RCC 7860 (cell line): Measurements from ENCODE around the gene AKT1S1.

Experiments used
- DNase-seq: peaks from one replicate; pipeline ENCODE4 v3.0.0-alpha.2; 2015; ENCODE audit warnings: low spot score
- FAIRE-seq: peaks from 2 replicates; lab custom pipeline; 2012; peaks lifted over from hg19 to GRCh38; lab: Jason Lieb, UNC

Gene AKT1S1

DNA sequence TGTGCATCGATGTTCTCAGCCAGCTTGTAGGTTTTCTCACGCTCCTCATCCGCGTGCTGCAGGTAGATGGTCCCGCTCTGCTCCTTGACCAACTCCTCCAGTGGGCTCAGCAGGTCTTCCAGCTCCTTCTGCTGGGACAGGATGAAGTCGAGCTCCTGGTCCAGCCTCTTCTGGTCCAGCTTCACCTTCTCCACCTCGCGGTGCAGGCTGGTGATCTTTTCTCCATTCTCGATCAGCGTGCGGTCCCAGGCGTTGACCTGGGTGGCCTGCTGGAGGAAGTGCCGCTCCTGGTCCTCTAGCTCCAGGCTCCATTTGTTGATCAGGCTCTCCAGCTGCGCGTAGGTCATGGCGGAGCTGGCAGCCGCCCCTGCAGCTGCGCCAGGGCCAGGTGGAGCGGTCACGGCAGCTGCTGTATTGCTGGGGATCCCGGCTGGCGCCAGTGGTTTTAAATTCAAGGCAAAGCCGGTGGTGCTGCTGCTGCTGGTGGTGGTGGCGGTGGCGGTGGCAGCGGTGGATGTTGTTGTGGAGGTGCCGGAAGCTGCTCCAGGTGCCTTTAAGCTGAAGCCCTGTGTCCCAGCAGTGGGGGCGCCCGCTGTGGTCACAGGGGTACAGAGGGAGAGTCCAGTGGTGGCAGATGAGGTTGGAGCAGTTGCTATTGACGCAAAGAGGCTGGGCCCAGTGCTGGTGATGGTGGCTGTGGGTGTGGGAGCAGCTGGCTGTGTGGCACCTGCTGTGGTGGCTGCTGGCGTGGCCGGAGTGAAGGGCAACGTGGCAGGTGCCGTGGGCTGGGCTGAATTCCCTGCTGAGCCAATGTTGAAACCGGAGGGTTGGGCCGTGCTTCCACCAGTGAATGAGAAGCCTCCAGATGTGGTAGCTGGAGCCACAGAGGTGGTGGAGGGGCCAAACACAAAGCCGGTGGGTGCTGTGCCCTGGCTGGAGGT lies 31.6 kb upstream of the AKT1S1 start:
- FAIRE-seq, result no peak
- DNase-seq, result no peak

DNA sequence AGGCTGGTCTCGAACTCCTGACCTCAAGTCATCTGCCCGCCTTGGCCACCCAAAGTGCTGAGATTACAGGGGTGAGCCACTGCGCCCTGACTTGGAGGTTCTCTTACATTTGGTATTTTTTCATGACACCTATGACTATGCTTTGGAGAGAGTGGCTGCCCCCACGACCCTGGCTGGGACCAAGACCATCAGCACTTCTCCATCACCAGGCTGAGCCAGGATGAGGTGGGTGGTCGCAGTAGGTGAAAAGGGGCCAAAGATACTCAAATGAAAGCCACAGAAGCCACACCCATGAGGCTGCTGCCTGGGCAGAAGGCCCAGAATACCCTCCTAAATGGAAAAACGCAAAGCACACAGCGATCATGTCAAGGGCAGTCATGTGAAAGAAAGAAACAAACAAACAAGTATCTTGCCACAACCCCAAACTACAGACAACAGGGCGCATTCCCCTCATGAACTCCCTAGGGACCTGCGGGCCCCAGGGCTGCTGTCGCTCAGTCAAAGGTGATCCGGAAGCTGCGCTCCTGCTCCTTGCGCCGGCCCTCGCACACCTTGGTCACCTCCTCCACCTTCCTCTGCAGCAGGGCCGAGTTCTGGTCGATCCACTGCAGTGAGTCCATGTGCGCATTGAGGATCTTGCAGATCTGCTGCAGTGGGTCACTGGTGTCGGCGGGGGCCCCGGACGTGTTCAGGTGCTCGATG lies 30.7 kb upstream of the AKT1S1 start:
- DNase-seq (no peak), FAIRE-seq (no peak)

DNA sequence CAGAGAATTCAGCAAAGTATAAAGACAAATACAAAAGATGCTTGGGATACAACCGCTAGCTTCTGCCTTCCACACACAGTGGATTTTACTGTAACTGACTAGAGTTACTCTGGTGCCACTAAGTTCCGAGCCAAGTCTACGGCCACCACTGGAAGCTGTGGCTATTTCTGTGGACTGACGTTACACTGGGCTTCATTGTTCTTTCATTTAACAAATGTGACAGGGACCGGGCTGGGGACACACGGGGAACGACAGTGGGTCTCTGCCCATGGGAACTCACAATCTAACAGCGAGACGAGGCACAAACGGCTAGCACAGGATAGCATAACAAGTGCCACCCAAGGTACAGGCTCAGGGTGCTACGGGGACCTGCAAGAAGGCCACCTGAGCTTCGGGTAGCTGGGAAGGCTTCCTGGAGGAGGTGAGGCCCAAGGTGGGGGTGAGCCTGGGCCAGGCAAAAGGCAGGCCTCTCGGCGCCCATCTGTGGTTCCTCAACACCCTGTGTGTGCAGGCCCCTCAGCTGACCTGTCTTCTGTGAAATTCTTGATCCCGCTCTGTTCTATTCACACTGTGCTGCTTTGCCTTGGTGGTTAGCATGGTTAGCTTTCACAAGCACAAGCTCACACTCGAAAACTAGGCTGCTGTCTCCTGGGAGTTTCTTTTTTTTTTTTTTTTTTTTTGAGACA lies 29.9 kb upstream of the AKT1S1 start:
- FAIRE-seq (no peak), DNase-seq (no peak)

DNA sequence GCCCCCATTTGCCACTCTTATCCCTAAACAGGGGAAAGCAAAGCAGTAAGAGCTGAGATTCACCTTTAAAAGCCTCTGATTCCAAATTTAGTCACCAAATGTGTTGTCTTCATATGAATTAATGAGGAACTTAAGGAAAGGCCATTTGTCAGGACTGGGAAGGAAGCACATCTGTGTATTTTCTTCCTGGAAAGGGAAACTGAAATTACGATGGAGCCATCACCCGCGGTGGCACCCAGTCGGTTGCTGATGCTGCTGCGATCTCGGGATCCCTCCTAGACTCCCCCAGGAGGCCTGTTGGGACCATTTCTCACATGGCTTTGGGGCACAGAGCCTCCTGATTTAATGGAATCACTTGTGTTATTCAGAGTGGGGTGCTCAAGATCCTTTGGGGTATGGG lies 27.0 kb upstream of the AKT1S1 start:
- FAIRE-seq (no peak), DNase-seq (no peak)

DNA sequence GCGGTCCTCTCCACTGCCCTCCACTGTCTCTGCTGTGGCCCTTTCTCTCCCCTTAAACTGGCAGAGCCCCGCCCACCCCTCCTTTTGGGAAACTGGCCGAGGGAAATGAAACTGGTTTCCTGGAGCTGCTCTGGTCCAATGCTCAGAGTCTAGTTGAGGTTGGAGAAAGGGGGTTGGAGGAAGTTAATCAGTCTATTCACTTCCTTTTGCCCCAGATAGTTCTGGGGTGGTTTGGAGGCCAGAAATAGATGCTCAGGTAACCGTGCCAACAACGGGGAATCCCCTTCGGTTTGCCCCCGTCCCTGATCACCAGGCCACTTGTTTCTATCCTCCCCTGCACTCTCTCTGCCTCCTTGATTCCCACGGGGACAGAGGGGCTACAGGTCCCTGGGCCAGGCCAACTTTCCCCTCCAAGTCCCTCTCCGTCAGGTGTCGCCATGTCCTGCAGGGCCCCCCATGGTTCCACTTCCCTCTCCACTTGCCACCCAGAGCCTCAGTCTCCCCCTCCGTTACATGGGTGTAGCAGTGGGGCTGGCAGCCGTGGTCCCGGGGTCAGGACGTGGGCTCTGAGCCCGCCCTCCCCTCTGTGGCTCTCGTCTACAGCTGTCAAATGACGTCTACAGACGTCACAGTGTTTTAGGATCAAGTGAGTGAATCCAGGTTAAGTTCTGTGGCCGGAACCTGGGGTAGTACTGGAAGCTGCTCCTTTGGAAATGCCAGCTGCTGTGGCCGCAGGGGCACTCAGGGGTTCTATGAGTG lies 19.9 kb upstream of the AKT1S1 start, which contains the start of gene IL4I1:
TSS of gene IL4I1 (minus strand) at position 25 of the 759 bp plus-strand sequence. CDS start 727 bp downstream, outside the sequence.
- DNase-seq (peak; percentile 87), FAIRE-seq (peak; percentile 83)

DNA sequence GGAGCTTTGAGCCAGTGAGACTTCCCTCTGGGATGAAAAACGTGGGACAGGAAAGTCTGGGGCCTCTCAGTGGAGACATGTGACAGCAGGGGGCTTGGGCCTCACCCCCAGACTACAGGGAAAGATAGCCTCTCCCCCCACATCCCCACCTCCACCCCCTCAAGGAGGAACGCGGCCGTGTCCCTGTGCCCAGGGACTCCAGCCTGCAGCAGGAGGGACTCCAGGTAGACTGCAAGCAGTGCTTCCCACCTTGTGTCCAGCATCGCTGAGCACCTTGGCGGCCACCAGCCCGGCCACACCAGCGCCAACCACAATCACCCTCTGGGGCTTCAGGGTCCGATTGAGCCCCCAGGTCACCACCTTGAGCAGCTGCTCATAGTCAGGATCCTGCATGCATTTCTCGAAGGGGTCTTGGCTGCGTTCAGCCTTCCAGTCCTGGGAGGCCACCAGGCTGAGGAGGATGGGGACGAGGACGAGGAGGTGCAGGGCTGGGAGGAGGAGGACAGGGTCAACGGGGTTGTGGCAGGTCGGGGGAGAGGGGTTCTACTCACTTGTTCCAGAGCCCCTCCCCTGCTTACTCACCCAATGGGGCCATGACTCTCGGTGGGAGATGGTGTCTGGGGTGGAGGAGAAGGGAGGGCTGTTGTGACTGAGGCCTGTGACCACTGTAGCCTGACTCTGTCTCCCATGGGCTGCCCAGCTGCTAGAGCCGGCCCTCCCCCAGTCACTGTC lies 18.6 kb upstream of the AKT1S1 start:
- FAIRE-seq, result no peak
- no peak for DNase-seq

DNA sequence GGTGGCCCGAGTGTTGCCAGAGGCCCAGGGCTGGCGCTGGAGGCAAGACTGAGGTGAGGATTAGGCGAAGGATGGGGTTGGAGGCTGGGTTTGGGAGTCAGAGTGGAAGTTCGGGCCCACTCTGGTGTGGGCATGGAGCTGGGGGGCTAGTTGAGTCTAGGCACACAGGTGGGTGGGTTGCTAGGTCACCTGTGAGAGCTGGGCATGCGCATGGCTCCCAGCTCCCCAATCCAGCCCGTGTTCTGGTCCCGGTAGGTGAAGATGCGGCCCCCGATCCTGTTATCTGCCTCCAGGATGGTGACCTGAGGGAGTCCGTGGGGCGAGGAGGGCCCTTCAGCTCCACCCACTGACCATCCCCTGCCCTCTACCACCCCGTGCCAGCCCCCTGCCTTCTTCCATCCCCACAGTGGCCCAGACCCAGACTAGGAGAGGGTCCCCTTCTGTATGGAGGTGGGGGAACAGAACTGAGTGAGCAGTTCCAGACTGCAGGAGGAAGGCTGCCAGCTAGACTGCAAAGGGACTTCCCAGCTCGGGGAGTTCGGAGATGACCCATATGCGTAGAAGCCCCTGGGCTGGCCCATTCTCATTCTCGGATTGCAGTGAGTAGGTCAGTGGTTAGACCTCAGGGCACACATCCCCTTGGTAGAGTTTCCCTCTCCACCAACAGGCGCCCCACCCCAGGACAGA lies 17.9 kb upstream of the AKT1S1 start:
- DNase-seq (no peak), FAIRE-seq (no peak)

DNA sequence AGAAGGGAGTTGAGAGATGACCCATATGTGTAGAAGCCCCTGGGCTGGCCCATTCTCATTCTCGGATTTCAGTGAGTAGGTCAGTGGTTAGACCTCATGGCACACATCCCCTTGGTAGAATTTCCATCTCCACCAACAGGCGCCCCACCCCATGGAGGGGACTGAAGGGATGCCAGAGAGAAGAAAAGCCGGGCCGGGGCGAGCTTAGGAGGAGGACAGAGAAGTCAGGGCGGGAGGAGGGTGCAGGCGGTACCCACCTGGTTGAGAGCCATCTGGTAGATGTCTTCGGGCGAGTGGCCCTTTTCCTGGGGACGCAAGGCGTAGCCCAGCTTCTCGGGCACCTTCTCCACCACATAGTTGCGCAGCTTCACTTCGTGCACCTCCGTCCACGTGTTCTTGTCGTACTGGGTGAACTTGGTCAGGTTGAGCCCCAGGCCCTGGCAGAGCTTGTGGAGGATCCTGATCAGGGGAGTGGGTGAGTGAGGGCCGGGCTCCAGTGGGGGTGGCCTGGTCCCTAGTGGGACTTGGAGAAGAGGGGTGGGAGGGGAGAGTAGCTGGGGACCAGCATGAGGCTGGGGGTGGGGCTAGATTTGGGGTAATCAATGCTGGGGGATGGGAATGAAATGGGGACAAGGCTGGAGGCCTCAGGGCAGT lies 17.0 kb upstream of the AKT1S1 start:
- DNase-seq, result no peak
- no peak for FAIRE-seq

DNA sequence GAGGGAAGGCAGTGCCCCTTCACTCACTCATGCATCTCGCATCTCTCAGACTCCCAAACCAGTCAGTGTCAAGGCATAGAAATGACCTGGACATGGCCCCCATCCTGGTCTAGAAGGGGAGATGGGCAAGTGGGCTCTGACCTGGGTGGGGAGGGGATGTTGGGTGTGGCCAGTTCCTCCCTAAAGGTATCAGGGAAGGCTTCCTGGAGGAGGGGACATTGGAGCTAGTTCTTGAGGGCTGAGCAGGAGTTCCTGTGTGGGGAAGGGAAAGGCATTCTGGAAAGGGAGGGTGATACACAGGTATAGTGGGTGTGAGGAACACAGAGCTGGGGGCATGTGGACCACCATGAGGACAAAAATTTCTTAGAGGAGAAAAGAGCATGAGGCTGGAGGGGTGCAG lies 15.6 kb upstream of the AKT1S1 start:
- DNase-seq (no peak), FAIRE-seq (no peak)

DNA sequence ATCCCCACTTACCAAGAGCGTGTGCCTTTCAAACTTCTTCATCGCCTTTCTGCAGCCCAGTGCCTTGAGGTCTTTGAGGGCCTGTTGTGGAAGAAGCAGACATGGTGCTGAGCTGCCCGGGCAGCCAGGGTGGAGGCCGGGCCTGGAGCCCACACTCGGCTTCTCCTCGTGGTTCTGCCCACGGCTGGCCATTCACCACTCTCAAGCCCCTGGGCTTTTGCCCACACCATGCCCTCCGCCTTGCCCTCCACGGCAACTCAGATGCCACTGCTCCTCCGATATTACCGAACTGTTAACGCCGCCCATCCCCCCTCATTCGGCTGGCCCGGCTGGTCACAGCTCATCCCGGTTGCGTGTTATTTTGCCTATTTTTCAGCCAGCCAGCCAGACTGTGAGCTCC lies 14.2 kb upstream of the AKT1S1 start:
- DNase-seq (no peak), FAIRE-seq (no peak)

DNA sequence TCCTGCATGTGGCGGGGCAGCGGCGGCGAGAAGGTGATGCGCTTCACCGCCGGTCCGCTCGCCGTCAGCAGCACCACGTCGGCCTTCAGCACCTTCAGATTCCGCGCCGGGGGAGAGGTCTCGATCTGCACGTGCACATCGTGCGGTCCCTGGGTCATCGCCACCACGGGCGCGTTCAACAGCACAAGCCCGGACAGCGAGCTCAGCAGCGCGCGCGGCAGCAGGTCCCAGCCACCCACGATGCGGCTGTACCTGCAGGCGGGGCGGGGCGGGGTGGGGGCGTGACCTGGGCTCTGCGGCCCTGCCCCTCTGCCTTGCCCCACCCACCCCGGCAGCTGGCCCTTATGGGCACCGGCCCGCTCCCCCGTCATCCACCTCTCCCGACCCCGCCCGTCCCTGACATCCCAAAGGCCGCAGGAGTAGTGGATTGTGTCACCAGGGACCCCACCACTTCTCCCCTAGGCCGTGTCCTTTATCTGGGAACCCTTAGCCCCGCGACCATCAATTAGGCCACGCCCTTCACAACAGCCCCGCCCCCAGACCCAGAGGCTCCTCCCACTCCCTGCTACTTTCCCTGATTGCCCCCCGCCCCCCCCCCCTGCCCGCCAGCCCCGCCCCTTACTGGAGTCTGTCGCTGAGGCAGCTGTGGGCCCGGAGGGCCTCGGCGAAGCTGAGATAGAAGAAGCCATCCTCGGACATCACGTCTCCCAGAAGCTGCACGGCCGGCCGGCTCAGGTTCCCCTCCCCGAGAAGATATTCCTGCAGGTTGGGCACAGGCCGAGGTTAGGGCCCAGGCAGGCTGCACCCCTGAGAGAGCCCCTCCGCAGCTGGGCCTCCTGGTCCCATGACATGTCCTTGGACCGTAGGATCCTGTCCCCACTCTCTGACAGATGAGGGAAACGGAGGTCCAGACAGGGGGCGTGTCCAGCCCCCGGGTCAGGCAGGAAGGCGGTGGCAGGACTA lies 13.5 kb upstream of the AKT1S1 start:
- DNase-seq, result no peak
- no peak for FAIRE-seq

DNA sequence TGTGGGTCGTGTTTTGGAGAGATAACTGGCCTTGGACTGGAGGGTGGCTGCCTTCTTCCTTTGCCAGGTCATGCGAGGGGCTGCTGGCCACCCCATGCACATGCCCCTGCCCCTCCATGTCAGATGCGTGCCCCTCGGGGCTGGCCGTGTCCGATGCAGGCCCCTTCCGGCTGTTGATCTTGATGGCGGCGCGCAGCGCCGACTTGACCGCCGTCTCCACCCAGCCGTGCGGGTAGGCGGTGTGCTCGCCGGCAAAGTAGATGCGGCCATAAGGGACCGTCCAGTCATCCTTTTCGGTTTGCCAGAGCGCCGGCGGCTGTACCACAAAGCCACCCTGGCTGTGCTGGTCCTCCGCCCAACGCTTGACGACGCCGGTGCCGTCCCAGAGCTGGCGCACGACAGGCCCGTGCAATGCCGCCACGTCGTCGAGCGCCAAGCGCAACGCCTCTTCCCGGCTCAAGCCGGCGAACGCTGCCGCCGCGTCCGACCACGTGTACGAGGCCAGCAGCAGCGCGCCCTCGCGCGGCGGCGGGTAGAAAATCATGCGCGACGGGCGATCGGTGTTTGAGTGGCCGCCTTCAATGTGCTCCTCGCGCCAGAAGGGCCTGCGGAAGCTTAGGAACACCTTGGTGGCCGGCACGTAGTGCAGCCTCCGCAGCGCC lies 12.7 kb upstream of the AKT1S1 start:
- FAIRE-seq, result no peak

DNA sequence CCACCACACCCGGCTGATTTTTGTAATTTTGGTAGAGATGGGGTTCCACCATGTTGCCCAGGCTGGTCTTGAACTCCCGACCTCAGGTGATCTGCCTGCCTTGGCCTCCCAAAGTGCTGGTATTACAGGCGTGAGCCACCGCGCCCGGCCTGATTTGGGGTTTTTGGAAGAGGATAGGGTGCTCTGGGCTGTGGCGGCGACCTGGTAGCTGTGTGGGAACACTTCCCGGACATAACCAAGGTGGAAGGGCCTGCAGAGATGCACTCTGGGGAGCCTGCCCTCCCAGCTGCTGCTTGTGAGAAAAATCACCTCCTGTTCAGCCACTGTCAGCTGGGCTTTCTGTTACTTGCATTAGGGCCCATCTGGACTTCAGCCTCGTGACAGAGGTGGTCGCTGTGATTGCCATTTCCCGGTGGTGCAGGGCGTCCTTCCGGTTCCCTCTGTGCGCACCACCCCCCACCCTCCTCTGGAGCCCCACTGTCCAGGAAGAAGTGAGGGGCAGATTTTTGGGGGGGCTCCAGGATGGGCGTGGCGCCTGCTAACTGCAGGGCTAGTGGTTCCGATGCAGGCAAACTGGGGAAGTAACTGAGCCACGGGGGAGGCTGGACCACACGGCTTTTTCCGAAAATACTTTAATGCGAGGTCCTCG lies 12.0 kb upstream of the AKT1S1 start:
- FAIRE-seq, result no peak
- no peak for DNase-seq

More for the DNA sequence above, 12.7 kb upstream of the AKT1S1 start:
- no peak for DNase-seq

DNA sequence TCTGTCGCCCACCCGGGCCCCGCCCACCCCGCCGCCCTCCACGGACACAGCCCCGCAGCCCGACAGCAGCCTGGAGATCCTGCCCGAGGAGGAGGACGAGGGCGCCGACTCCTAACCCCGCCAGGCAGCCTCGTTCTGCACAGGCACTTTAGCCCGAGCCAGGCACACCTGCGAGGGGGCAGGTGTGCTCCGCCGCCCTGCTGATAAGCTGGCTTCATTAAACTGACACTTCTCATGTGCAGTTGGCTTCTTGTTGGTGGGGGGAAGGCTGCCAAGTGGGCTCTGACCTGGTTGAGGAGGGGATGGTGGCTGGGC lies 11.3 kb upstream of the AKT1S1 start:
- DNase-seq (no peak), FAIRE-seq (no peak)

DNA sequence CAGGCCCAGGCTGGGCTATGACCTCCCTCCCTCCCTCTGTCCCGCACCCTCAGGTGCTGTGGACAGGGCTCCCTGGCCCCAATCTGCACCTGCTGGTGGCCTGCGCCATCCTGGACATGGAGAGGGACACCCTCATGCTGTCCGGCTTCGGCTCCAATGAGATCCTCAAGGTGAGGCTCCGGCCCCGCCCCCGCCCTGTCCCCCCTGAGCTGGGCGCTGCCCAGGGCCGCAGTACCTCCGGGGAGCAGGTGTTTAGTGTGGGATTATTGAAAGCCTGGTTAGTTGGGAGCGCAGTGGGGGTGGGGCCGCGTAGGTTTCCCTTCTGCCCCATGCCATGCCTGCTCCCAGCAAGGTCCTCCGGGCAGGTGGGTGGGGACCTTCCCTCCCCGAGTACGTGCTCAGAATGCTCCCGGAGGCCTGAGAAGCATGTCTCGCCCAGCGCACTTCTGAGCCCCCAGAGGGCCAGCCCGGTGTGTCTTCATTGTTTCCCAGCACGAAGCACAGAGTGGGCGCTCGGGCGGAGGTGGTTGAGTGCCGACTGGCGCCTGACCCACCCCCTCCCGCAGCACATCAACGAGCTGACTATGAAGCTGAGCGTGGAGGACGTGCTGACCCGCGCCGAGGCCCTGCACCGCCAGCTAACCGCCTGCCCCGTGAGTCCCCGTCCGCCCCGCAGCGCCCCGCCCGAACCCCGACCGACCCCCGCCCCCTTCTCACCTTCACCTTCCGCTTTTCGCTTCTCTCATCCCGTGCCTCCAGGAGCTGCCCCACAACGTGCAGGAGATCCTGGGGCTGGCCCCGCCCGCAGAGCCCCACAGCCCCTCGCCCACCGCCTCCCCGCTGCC lies 10.7 kb upstream of the AKT1S1 start:
- DNase-seq (no peak), FAIRE-seq (no peak)

DNA sequence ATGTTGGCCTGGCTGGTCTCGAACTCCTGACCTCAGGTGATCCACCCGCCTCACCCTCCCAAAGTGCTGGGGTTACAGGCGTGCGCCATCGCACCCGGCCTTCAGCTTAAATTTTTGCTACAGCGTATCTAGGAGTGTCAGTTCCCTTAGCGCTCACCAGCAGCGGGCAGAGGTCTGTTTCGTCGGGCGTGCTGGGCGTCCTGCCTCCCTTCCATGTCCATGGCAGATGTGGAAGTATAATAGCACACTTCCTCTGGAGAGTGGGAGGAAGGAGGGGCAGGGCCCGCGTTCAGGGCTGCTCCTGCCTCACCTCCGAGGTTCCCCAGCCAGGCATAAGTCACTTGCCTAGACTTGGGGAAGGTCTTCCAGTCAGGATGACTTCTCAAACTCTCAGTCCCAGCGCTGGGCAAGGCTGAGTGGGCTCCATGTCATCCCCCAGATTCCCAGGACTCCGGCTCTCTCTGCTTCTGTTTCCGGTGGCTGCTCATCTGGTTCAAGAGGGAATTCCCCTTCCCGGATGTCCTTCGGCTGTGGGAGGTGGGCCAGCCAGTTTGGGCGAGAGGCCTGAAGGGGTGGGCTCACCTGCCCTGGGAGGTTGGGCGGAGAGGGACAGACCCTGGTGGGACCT lies 10.0 kb upstream of the AKT1S1 start:
- no peak for FAIRE-seq
- DNase-seq, result no peak
